Adrenal gland (tissue), 5 donors: ENCODE data around the gene MAT2A.

Experiments used
- CTCF ChIP-seq, 6 experiments: fragments of 450-650 bp in 4 of 6; fragments of 200-600 bp in 2 of 6; sonication (generic) in 1 of 6; IDR thresholded peaks; 1 replicate in 5 of 6; 2 replicates in 1 of 6; pipeline versions ENCODE4 v1.5.1 to v1.8.0; 2016 to 2021; ENCODE audit warnings: antibody characterized with exemption in 6 of 6, mild to moderate bottlenecking in 2 of 6, moderate library complexity in 1 of 6
- POLR2A ChIP-seq, 2 donors: fragments of 450-650 bp; IDR thresholded peaks; one replicate each; pipeline ENCODE4 v1.6.1; 2017; ENCODE audit warnings: antibody characterized with exemption in 2 of 2, mild to moderate bottlenecking in 2 of 2, moderate library complexity in 1 of 2
- donor health status: DM: no; HTN: no; CAD: no.

GRCh38 chr2:85579266-85579935 is 40.4 kb downstream of the MAT2A start:
- no peak for TF ChIP-seq POLR2A (IDR thresholded peaks at IDR 0.05)
- TF ChIP-seq CTCF (IDR thresholded peaks at IDR 0.05), result no peak
